Heart right ventricle (tissue), 16 donors: ENCODE measurements around the gene ZNF438. TPM values are rescaled to one million over a fixed set of nuclear protein-coding genes. Genes with fewer than 3 reads are reported as not detected.

Source experiments
- ATAC-seq, 8 donors: fragments of 200-7000 bp; cut with Tn5 transposase; one replicate each; pipeline ENCODE4 v1.9.1; 2020; ENCODE audit warnings: mild to moderate bottlenecking in 8 of 8, moderate library complexity in 8 of 8, moderate number of reproducible peaks in 1 of 8
- DNase-seq, 2 donors: peaks; one replicate each; pipeline ENCODE4 v3.0.0-alpha.2; 2020
- H3K27ac ChIP-seq, 10 donors: fragments of 200-600 bp; sonication (generic) in 2 of 10; one replicate each; pipeline versions ENCODE4 v1.5.0 to v1.8.0; 2020 to 2022; ENCODE audit warnings: mild to moderate bottlenecking in 3 of 10
- H3K27me3 ChIP-seq, 7 donors: fragments of 200-600 bp; one replicate each; pipeline ENCODE4 v1.8.0; 2021 to 2022; ENCODE audit warnings: mild to moderate bottlenecking in 2 of 7
- H3K36me3 ChIP-seq, 9 donors: fragments of 200-600 bp; sonication (generic) in 1 of 9; one replicate each; pipeline versions ENCODE4 v1.5.0 to v1.8.0; 2020 to 2022; ENCODE audit warnings: mild to moderate bottlenecking in 2 of 9
- H3K4me1 ChIP-seq, 9 donors: fragments of 200-600 bp; sonication (generic) in 1 of 9; one replicate each; pipeline versions ENCODE4 v1.5.0 to v1.8.0; 2020 to 2022; ENCODE audit warnings: mild to moderate bottlenecking in 4 of 9
- H3K4me3 ChIP-seq, 10 donors: fragments of 200-600 bp; sonication (generic) in 2 of 10; one replicate each; pipeline versions ENCODE4 v1.5.0 to v1.8.0; 2020 to 2022; ENCODE audit warnings: mild to moderate bottlenecking in 7 of 10, moderate library complexity in 2 of 10
- H3K9me3 ChIP-seq, 11 donors: fragments of 200-600 bp in 10 of 11; sonication (generic) in 2 of 11; one replicate each; pipeline versions ENCODE4 v1.5.0 to v1.8.0; 2013 to 2022; ENCODE audit warnings: mild to moderate bottlenecking in 2 of 11, control low read depth in 1 of 11, moderate library complexity in 1 of 11
- WGBS, 2 donors: extraction: QIAGEN DNeasy Blood & Tissue Kit; methylation state at CpG; one replicate each; pipeline ENCODE4 v1.1.7; 2013; ENCODE audit warnings: inconsistent platforms in 1 of 2; 5-methylcytosine and 5-hydroxymethylcytosine counted together
- intact Hi-C, 10 donors: fragments of 100-400 bp; cut with DNase I; formaldehyde crosslinking; loops; one replicate each; pipeline versions ENCODE4 v1.11.1 to v1.14.2; 2022
- polyA plus RNA-seq, 2 donors: library from polyadenylated mRNA; stranded (reverse); fragments of 200-250 nt; gene quantifications; one replicate each; pipeline ENCODE4 v1.2.3, GENCODE V29; 2013
- total RNA-seq, 10 donors: library from RNA; stranded (reverse); fragmentation: NEBNext Ultra II Directional in 3 of 10; extraction: Animal tissue kit (Norgen Biotek cat#: 25700) in 3 of 10; gene quantifications; one replicate each; pipeline versions ENCODE4 v1.2.1 to v1.2.4, GENCODE V29; 2021 to 2023
- TF ChIP-seq, protein P1 (sequence below), 9 donors: fragments of 200-600 bp; sonication (generic) in 2 of 9; IDR thresholded peaks; one replicate each; pipeline versions ENCODE4 v1.5.0 to v1.8.0; 2021 to 2022; ENCODE audit warnings: antibody characterized with exemption in 9 of 9, mild to moderate bottlenecking in 5 of 9, moderate library complexity in 1 of 9
- donor health status: Arrhythmogenic right ventricular cardiomyopathy.
- donor health status: ischemic (EF 13 %, LVEDD 7.1; RV severe dilation, severe dysfunction).
- donor health status: healthy with polysubstance abuse.
- donor health status: DM: no; HTN: yes; CAD: no.
- donor health status: DM: no; HTN: no; CAD: no.
- donor health status: ischemic (EF 25% LVEDD 6.9; RV normal size, moderate dysfunction).
- donor health status: ischemic (EF 25% LVEDD 5.7; RV mildly dilated, moderate dysfunction).
- donor health status: healthy.
- donor health status: DM: yes; HTN: yes; CAD: no.
- donor health status: Ischemic cardiomyopathy.
- donor health status: ischemic (EF 35%, LVEDD 5.7; RV mildly dilated, moderate dysfunction).
- donor health status: nonischemic (EF 11% LVEDD 7.7; RV severe dilation, severe dysfunction).
- donor health status: DM: yes; HTN: yes; CAD: no.
- donor health status: PGD.
- donor health status: ischemic (EF 29% LVEDD 5.4; RV normal size, mild dysfunction).
- donor health status: nonischemic (EF 23%, LVEDD 6.1; RV moderate dilation, normal function).

ZNF438 gene
- total and polyA plus RNA-seq, 12 donors = 7.8 to 21.1 (median 12.4) TPM

- Histone ChIP-seq H3K4me1 (peaks cover 0 to 71% (median 27%) of the 10 kb centered on the region in 9 donors), H3K9me3 (no peaks in the 10 kb centered on the region), H3K27me3 (no peaks in the 10 kb centered on the region), H3K36me3 (no peaks in the 10 kb centered on the region), H3K27ac (peak overlapping the region in 1 of 10 donors; percentile 87), H3K4me3 (no peak overlapping the region)
- TF ChIP-seq, protein P1, sequence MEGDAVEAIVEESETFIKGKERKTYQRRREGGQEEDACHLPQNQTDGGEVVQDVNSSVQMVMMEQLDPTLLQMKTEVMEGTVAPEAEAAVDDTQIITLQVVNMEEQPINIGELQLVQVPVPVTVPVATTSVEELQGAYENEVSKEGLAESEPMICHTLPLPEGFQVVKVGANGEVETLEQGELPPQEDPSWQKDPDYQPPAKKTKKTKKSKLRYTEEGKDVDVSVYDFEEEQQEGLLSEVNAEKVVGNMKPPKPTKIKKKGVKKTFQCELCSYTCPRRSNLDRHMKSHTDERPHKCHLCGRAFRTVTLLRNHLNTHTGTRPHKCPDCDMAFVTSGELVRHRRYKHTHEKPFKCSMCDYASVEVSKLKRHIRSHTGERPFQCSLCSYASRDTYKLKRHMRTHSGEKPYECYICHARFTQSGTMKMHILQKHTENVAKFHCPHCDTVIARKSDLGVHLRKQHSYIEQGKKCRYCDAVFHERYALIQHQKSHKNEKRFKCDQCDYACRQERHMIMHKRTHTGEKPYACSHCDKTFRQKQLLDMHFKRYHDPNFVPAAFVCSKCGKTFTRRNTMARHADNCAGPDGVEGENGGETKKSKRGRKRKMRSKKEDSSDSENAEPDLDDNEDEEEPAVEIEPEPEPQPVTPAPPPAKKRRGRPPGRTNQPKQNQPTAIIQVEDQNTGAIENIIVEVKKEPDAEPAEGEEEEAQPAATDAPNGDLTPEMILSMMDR (IDR thresholded peaks at IDR 0.05) = no peak
- intact Hi-C loops = no loop called here
- 84 to 89% methylated on average over 2 of the region's 2 CpGs for WGBS, 2 donors
- DNase-seq (no peak), ATAC-seq (peak in 1 of 8 donors; percentile 54)
Measured at GRCh38 chr10:31000867-31001266, 30.8 kb downstream of the ZNF438 start.

DNA sequence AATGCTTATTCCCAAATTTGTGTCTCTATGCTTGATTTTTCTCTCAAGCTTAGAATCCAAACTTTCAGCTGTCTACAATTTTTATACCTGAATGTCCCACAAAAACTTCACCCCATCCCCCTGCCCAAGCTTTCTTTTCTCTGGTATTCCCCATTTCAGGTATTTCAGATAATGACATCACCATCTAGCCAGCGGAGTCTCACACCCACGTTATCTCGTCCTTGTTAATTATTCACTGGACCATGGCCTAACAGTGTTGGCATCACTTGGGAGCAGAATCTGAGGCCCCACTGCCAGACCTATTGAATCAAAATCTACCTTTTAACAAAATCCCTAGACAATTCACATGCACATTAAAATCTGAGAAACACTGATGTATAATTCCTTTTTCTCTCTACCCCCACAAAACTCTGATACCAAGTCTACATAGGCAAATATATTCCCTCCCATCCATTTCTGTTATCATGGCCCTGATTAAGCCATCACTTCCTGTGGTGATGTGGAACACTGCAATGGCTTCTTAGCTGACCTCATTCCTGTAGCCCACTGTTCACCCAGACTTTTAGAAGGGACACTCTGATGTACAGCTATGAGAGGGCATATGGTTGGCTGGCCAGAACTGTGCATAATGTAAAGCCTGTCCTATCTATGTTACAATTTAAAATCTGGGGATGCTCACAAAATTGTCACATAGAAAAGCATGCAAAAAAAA is 31.4 kb downstream of the ZNF438 start:
- Histone ChIP-seq H3K4me1 (peaks cover 0 to 65% (median 27%) of the 10 kb centered on the region in 9 donors), H3K36me3 (no peaks in the 10 kb centered on the region), H3K27ac (peak overlapping the region in 4 of 10 donors; percentile 15 to 87 (median 28)), H3K4me3 (no peak overlapping the region), H3K27me3 (no peaks in the 10 kb centered on the region), H3K9me3 (peaks cover 0 to 5% (median 3%) of the 10 kb centered on the region in 11 donors)
- ATAC-seq (no peak), DNase-seq (no peak)
- 58 to 67% methylated on average over 3 of the region's 3 CpGs for WGBS, 2 donors
- intact Hi-C loops = no loop called here
- TF ChIP-seq, protein P1 (IDR thresholded peaks at IDR 0.05) = no peak

DNA sequence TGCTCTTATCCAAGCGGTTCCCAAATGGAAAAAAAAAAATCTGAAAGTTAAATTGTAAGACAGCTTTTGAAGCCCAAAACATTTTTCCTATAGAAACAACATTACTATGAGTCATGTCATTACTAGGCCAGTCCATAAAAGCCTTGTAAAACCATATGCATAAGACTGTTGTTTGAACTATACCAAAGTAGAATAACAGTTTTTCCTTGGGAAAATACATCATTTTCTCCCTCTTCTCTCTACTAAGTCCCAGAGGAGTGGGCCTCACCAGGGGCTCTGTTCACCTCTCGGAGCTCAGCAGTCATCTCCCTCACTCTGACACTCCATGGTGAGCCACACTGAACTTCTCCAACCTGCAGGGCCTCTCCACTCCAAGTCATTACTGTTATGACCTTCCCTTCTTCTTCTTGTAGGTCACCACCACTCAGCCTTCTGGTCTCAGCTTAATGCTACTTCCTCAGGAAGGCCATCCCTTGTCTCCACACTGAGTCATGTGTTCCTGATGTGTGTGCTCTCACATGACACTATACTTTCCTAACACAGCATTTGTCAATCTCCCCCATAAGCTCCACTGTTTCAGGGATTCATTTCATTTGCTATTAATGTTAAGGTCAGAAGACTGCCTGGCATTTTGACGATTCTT is 32.5 kb downstream of the ZNF438 start:
- DNase-seq (peak in 1 of 2 donors; percentile 38), ATAC-seq (peak; percentile 78 to 94 (median 86))
- H3K9me3 ChIP-seq = peaks cover 0 to 15% (median 9%) of the 10 kb centered on the region in 11 donors
- H3K36me3 ChIP-seq = peaks cover 0 to 8% (median 0%) of the 10 kb centered on the region in 9 donors
- intact Hi-C loops = loop anchor here in 1 of 10 donors (5.0 kb wide), 1 partner anchor 33 kb away; the partner anchor contains the start of gene ZNF438
- no peaks in the 10 kb centered on the region for H3K27me3 ChIP-seq
- peaks cover 0 to 55% (median 18%) of the 10 kb centered on the region in 9 donors for H3K4me1 ChIP-seq
- 70 to 82% methylated on average over 3 of the region's 3 CpGs for WGBS, 2 donors
- H3K4me3 ChIP-seq = peak overlapping the region in 4 of 10 donors; percentile 0 to 34 (median 20)
- TF ChIP-seq, protein P1 (IDR thresholded peaks at IDR 0.05) = no peak
- H3K27ac ChIP-seq = peak overlapping the region in 8 of 10 donors; percentile 1 to 87 (median 30)

DNA sequence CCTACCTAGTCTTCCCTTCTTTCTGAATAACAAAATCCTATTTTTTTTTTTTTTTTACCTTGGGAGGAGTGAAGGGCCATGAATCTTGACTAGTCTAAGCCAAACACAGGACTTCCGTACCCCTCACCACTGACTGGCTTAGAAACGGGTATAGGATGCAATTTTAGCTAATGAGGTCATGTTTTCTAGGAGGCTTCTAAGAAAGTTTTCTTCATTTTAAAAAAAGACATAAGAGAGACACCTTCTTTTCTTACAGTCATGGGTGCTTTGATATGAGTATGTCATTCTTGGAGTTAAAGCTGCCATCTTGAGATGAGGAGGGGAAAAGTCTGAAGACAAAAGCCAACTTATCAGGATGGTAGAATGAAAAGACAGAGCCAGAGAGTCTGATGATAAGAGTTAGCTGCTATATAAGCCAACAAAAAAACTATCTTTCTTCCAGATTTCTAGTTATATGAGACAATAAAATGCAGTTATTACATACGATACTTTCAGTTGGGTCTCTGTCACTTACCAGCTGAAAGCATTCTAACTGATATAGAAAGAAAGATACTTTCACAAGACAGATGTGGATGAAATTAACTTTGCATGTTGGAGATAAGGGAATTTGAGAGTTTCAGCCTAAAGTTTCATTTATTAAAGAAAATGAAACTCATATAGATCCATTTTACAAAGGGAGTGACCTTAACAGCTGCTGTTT is 34.0 kb downstream of the ZNF438 start:
- H3K27ac ChIP-seq = peak overlapping the region in 5 of 10 donors; percentile 21 to 87 (median 36)
- TF ChIP-seq, protein P1 (IDR thresholded peaks at IDR 0.05) = no peak
- DNase-seq = no peak
- H3K9me3 ChIP-seq = peaks cover 0 to 15% (median 9%) of the 10 kb centered on the region in 11 donors
- no peaks in the 10 kb centered on the region for H3K27me3 ChIP-seq
- 84 to 90% methylated on average over 3 of the region's 3 CpGs for WGBS, 2 donors
- intact Hi-C loops = loop anchor here in 1 of 10 donors (5.0 kb wide), 1 partner anchor 35 kb away; the partner anchor contains the start of gene ZNF438
- peaks cover 0 to 12% (median 0%) of the 10 kb centered on the region in 9 donors for H3K36me3 ChIP-seq
- no peak for ATAC-seq
- H3K4me1 ChIP-seq = peaks cover 0 to 61% (median 23%) of the 10 kb centered on the region in 9 donors
- peak overlapping the region in 1 of 10 donors; percentile 34 for H3K4me3 ChIP-seq
